Muscle of leg (tissue), 11 donors: ENCODE measurements around the gene NAALADL2. TPM values are rescaled to one million over a fixed set of nuclear protein-coding genes. Genes with fewer than 3 reads are reported as not detected.
A peak's percentile ranks its signal among the peaks of the same experiment; 100 is the strongest.

Experiments
- DNase-seq: peaks from one replicate; pipeline ENCODE4 v3.0.0; 2013
- H3K27ac ChIP-seq: one replicate; pipeline ENCODE4 v1.5.1; 2013; ENCODE audit warnings: mild to moderate bottlenecking, low read length, control low read depth
- H3K27me3 ChIP-seq: one replicate; pipeline ENCODE4 v1.6.1; 2013; ENCODE audit warnings: low read length; ENCODE audit not compliant: control insufficient read depth, insufficient read depth
- H3K36me3 ChIP-seq: one replicate; pipeline ENCODE4 v1.6.1; 2013; ENCODE audit warnings: low read length; ENCODE audit not compliant: control insufficient read depth, insufficient read depth
- H3K4me1 ChIP-seq: one replicate; pipeline ENCODE4 v1.6.1; 2013; ENCODE audit warnings: low read length; ENCODE audit not compliant: control insufficient read depth, insufficient read depth
- H3K4me3 ChIP-seq: one replicate; pipeline ENCODE4 v1.5.1; 2013; ENCODE audit warnings: low read length, control low read depth
- H3K9me3 ChIP-seq: replicated peaks from 2 replicates; pipeline ENCODE4 v1.6.1; 2013; ENCODE audit warnings: low read depth, low read length; ENCODE audit not compliant: control insufficient read depth
- WGBS: methylation state at CpG from one replicate; pipeline ENCODE4 v1.1.5; 2013; ENCODE audit warnings: missing lambda C conversion rate; ENCODE audit not compliant: insufficient coverage; 5-methylcytosine and 5-hydroxymethylcytosine counted together
- polyA plus RNA-seq, 8 donors: library from polyadenylated mRNA; unstranded; fragments of 120-200 nt; gene quantifications; one replicate each; pipeline versions ENCODE4 v1.2.1 to v1.2.3, GENCODE V29; 2013; ENCODE audit warnings: inconsistent platforms in 1 of 8, low replicate concordance in 1 of 8; ENCODE audit not compliant: insufficient read length in 8 of 8, insufficient read depth in 1 of 8
- total RNA-seq: library from RNA; stranded (reverse); fragments of 120-200 nt; gene quantifications from one replicate; pipeline ENCODE4 v1.2.4, GENCODE V29; 2013

Gene NAALADL2
- total and polyA plus RNA-seq, 9 donors: 4.8 to 17.4 (median 8.0) TPM

DNA sequence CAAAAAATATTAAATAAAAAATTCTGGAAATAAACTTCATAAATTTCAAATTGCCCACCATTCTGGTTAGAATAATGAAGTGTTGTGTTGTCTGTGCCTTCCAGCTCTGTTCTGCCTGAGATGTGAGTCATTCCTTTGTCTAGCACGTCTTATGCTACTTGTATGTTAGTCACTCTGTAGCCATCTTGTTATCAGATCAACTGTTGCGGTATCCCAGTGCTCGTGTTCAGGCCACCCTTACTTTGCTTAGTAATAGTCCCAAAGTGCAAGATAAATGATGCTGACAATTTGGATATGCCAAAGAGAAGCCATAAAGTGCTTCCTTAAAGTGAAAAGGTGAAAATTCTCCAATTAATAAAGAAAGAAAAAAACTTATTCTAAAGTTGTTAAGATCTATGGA is 527.5 kb downstream of the NAALADL2 start:
- no peak overlapping the region for H3K4me3 ChIP-seq
- DNase-seq: no peak
- no peak overlapping the region for H3K27ac ChIP-seq
- no peaks in the 10 kb centered on the region for H3K9me3 ChIP-seq
- no peaks in the 10 kb centered on the region for H3K27me3 ChIP-seq
- 88% methylated on average over 1 of the region's 3 CpGs for WGBS
- H3K36me3 ChIP-seq: no peaks in the 10 kb centered on the region
- no peaks in the 10 kb centered on the region for H3K4me1 ChIP-seq

DNA sequence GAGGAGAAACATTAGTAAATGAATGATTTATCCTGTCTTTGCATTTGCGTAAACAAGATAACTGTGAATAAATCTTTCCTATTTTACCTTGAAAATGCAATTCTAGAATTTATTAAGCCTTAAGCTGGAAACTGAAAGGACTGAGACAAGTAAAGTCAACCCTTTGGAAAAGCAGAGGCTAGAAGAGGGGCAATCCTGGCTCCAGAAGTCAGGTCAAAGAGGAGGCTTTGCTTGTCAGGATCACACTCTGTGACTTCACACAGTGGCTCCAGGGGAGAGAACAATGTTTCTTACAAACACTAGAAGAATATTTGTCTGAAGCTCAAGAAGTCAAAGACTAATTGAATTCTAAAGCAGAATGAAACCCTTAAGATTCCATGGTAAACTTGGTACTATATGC is 530.4 kb downstream of the NAALADL2 start:
- Histone ChIP-seq H3K9me3 (no peaks in the 10 kb centered on the region), H3K36me3 (no peaks in the 10 kb centered on the region), H3K4me3 (no peak overlapping the region), H3K27ac (no peak overlapping the region), H3K4me1 (no peaks in the 10 kb centered on the region), H3K27me3 (no peaks in the 10 kb centered on the region)
- DNase-seq: no peak
- no CpG with 5 or more reads among the region's 1 CpG for WGBS

GRCh38 chr3:175391601-175392000 is 532.5 kb downstream of the NAALADL2 start:
- Histone ChIP-seq H3K27ac (no peak overlapping the region), H3K4me3 (no peak overlapping the region), H3K4me1 (no peaks in the 10 kb centered on the region), H3K36me3 (no peaks in the 10 kb centered on the region), H3K27me3 (no peaks in the 10 kb centered on the region), H3K9me3 (no peaks in the 10 kb centered on the region)
- no peak for DNase-seq
- WGBS: no CpG with 5 or more reads among the region's 1 CpG

GRCh38 chr3:175392653-175393052 is 533.5 kb downstream of the NAALADL2 start:
- Histone ChIP-seq H3K9me3 (no peaks in the 10 kb centered on the region), H3K27ac (no peak overlapping the region), H3K27me3 (no peaks in the 10 kb centered on the region), H3K4me1 (no peaks in the 10 kb centered on the region), H3K4me3 (no peak overlapping the region), H3K36me3 (no peaks in the 10 kb centered on the region)
- no CpG with 5 or more reads among the region's 4 CpGs for WGBS
- DNase-seq: no peak

- Histone ChIP-seq H3K4me1 (no peaks in the 10 kb centered on the region), H3K27me3 (no peaks in the 10 kb centered on the region), H3K4me3 (no peak overlapping the region), H3K36me3 (no peaks in the 10 kb centered on the region), H3K27ac (no peak overlapping the region), H3K9me3 (no peaks in the 10 kb centered on the region)
- no peak for DNase-seq
- WGBS: no CpG with 5 or more reads among the region's 3 CpGs
These were observed 538.2 kb downstream of the NAALADL2 start for GRCh38 chr3:175397372-175397771.

- Histone ChIP-seq H3K4me3 (no peak overlapping the region), H3K27ac (no peak overlapping the region), H3K9me3 (no peaks in the 10 kb centered on the region), H3K36me3 (no peaks in the 10 kb centered on the region), H3K27me3 (no peaks in the 10 kb centered on the region), H3K4me1 (no peaks in the 10 kb centered on the region)
- no CpG with 5 or more reads among the region's 4 CpGs for WGBS
- no peak for DNase-seq
These were observed 539.5 kb downstream of the NAALADL2 start for GRCh38 chr3:175398676-175399075.

DNA sequence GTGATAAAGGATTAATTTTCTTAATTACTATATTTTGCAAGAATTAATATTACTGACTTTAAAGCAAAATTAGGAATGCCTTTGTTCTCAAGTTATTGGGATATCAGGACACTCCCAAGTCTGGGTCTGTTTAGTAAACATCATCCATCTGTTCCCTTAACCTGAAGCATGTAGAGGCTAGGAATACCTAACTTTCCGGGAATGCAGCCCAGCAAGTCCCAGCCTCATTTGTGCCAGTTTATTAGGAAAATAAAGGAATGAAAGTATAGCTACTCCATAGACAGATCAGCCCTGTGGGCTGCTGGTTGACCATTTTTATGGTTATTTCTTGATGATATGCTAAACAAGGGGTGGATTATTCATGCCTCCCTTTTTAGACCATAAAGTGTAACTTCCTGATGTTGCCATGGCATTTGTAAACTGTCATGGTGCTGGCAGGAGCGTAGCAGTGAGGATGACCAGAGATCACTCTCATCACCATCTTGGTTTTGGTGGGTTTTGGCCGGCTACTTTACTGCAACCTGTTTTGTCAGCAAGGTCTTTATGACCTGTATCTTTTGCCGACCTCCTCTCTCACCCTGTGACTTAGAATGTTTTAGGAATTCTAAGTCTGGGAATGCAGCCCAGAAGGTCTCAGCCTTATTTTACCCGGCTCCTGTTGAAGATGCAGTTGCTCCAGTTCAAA is 540.2 kb downstream of the NAALADL2 start:
- H3K36me3 ChIP-seq: no peaks in the 10 kb centered on the region
- 100% methylated on average over 1 of the region's 5 CpGs for whole genome bisulfite sequencing
- DNase-seq: peak; percentile 32

GRCh38 chr3:175404027-175404426 is 544.9 kb downstream of the NAALADL2 start:
- Histone ChIP-seq H3K9me3 (no peaks in the 10 kb centered on the region), H3K27ac (no peak overlapping the region), H3K4me1 (no peaks in the 10 kb centered on the region), H3K36me3 (no peaks in the 10 kb centered on the region), H3K4me3 (no peak overlapping the region), H3K27me3 (no peaks in the 10 kb centered on the region)
- DNase-seq: peak; percentile 75
- no CpG with 5 or more reads among the region's 1 CpG for WGBS

More for the DNA sequence above, 540.2 kb downstream of the NAALADL2 start:
- Histone ChIP-seq H3K27me3 (no peaks in the 10 kb centered on the region), H3K27ac (no peak overlapping the region), H3K4me1 (no peaks in the 10 kb centered on the region), H3K9me3 (no peaks in the 10 kb centered on the region), H3K4me3 (no peak overlapping the region)

DNA sequence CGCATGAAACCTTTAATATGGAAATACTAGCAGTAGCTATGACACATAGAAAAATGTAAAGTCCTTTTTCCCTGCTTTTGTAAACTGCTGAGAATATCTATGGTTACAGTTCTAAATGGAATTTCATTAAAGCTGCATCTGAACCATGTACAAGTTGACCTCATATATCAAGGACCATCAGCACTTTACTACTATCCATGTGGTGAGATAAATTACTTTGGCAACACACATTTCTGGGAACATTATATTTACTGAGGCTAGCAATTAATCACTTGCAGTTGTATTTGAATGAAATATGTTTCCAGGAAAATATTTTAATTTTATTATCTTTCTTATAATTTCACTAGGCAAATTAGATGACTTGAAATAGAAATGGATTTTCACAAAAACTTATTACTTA is 545.5 kb downstream of the NAALADL2 start:
- peak; percentile 66 for DNase-seq
- H3K36me3 ChIP-seq: no peaks in the 10 kb centered on the region
- no peaks in the 10 kb centered on the region for H3K4me1 ChIP-seq
- no peaks in the 10 kb centered on the region for H3K9me3 ChIP-seq
- no CpG with 5 or more reads among the region's 1 CpG for WGBS
- H3K4me3 ChIP-seq: no peak overlapping the region
- no peak overlapping the region for H3K27ac ChIP-seq
- H3K27me3 ChIP-seq: no peaks in the 10 kb centered on the region

DNA sequence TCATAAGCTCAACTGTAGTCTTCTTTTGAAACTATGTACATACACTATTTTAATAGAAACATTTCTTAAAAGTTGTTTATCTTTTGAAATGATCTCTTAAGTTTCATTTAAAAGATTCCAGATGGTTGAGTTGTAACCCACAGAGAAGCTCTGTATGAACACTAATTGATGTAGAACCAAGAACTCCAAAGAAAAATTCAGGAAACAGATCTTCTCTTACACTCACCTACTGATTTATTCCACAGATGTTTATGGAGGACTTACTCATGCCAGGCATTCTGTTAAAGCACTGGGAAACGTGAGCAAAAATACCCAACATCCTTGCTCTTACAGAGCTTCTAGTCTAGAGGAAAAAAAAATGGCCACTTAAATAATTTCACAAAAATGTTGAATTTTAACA is 551.1 kb downstream of the NAALADL2 start:
- peak; percentile 21 for DNase-seq
- Histone ChIP-seq H3K9me3 (no peaks in the 10 kb centered on the region), H3K27me3 (no peaks in the 10 kb centered on the region), H3K36me3 (no peaks in the 10 kb centered on the region), H3K4me3 (no peak overlapping the region), H3K4me1 (no peaks in the 10 kb centered on the region), H3K27ac (no peak overlapping the region)
- no CpG with 5 or more reads among the region's 1 CpG for WGBS

GRCh38 chr3:175411405-175411804 is 552.3 kb downstream of the NAALADL2 start:
- H3K9me3 ChIP-seq: no peaks in the 10 kb centered on the region
- no peak overlapping the region for H3K27ac ChIP-seq
- no peaks in the 10 kb centered on the region for H3K4me1 ChIP-seq
- no peak for DNase-seq
- H3K4me3 ChIP-seq: no peak overlapping the region
- WGBS: 96% methylated on average over 2 of the region's 4 CpGs
- H3K27me3 ChIP-seq: no peaks in the 10 kb centered on the region
- no peaks in the 10 kb centered on the region for H3K36me3 ChIP-seq
